Dermis microvascular lymphatic vessel endothelial cell (primary cell): ENCODE data around the gene FZD4. TPM values are rescaled to one million over a fixed set of nuclear protein-coding genes. Genes with fewer than 3 reads are reported as not detected.
A peak's percentile ranks its signal among the peaks of the same experiment; 100 is the strongest.
"Not testable (repeated sequence)": the region's sequence is repeated elsewhere in the genome, so short reads cannot be mapped to it uniquely, and the experiment has no call there.

ENCODE experiments used
- DNase-seq, 2 donors: peaks; one replicate each; pipeline versions ENCODE4 v3.0.0 to v3.0.0-alpha.2; 2010; ENCODE audit warnings: low read depth in 2 of 2
- total RNA-seq: library from RNA; depleted of rRNA; stranded (reverse); fragments of >200 nt; gene quantifications from 2 replicates; pipeline ENCODE4 v1.2.1, GENCODE V29; 2014

FZD4 gene
- total RNA-seq, 1 donor from 2014 or later: 147 TPM

DNA sequence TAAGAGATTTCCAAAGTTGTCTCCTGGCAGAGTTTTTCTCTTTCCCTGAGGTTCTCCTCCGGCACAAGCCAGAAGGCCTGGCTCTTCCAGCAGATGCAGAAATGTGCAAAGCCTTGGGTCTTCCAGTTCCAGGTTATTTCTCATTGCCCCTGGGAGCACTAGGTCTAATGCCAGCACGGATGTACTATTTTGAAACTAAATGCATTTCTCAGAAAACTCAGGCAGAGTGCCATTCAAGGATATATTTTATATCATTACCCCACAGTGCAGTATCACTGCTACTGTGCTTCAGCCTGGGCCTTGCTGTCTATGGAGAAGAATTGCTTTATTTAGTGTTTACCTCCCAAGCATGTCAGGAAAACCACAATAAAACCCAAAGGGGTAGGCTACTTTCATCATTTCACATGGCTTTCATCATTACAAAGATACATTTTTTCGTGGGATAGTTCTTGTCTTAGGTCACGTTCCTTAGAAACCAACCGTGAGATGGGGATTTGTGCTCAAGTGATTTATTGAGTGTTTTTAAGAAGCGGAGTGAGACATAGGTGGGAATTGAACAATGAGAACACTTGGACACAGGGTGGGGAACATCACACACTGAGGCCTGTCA is 22.4 kb upstream of the FZD4 start:
- no peak for DNase-seq

DNA sequence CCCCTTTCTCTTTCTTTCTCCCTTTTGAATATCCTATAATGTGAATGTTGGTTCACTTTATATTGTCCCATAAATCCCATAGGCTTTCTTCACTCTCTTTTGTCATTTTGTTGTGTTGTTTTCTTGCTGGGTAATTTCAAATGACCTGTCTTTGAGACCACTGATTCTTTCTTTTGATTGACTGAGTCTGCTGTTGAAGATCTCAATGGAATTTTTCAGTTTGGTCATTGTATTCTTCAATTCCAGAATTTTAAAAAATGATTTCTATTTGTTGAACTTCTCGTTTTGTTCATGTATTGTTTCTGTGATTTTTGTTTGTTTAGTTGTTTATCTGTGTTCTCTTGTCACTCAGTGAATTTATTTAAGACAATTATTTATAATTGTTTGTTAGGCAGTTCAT is 17.5 kb upstream of the FZD4 start:
- no peak for DNase-seq

DNA sequence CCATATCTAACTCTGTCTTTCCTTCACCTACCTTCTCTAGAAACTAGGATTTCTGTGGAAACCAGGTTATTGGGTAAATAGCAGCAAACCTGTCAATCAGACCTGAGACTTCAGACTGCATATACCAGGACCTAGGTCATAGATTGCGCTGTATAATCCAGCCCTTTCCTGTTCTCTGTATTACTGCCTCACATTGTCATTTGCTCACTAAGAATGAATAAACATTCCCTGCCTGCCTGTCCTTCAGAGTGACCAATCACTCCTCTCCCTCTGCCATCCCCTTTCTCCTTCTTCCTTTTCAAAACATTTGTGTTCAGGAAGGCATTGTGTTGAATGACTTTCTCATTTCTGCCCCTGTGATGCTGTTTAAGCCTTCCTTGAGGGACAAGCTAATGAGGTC is 14.1 kb upstream of the FZD4 start:
- DNase-seq: peak; percentile 54 to 80

DNA sequence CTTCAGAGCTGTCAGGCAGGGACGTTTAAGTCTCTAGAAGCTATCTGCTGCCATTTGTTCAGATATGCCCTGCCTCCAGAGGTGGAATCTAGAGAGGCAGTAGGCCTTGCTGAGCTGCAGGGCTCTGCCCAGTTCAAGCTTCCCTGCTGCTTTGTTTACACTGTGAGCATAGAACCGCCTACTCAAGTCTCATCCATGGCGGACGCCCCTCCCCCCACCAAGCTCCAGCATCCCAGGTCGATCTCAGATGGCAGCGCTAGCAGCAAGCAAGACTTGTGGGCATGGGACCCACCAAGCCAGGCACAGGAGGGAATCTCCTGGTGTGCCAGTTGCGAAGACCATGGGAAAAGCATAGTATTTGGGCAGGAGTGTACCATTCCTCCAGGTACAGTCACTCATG is 12.4 kb upstream of the FZD4 start:
- DNase-seq: not testable (repeated sequence)

DNA sequence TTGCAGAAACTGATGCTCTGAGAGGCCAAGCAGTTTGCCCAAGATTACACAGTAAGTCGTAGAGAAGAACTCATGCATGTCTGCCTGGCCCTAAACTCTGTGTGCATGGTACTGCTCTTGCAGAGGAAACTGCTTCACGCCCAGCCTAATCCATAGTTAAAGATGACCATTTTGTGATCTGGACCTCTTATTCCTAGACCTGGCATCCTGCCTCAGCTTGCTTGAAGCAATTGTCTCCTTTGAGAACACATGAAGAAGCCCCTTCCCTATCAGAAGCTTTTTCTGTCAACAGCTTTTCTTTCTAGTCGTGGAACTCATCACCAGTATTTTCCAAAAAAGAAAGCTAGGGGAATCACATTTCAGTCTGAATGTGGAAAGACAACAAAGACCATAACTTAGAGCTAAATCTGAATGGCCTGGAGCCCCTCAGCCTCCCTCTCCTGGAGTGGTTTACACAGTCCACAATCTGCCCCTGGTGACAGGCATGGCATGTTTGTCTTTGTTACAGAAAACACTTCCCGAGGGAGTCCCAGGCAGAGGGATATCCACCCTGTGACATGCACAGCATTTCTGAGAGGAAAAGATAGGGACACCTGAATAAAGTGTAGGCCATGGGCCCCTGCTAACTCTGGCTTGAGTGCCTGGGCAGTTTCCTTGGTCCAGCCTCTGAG is 2.9 kb upstream of the FZD4 start:
- DNase-seq: no peak

DNA sequence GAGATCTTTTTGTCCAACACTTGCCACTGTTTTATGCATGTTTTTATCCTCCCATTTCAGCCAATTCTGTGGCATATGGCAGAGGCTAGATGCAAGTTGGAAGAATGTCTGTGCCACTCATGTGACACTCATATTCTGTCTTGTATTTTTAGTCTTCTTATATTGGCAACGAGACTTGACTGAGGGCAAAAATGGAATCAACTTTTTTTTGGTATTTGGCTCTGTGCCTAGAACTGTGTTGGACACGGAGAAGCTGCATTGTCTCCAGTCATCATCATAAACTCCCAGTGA is 1.7 kb upstream of the FZD4 start:
- DNase-seq: no peak

DNA sequence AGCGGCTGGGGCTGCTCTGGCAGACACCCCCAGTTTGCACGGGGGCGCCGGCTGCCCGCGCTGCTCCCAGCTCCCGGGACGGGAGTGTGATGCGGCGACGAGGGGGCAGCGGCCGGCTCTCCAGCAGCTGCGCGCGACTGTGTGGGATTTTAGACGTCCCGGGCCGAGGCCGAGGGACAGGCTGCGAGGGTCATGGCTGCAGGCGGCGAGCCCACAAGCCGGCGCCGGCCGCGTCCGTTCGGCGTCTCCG is 159 bp downstream of the FZD4 start:
- DNase-seq: no peak

DNA sequence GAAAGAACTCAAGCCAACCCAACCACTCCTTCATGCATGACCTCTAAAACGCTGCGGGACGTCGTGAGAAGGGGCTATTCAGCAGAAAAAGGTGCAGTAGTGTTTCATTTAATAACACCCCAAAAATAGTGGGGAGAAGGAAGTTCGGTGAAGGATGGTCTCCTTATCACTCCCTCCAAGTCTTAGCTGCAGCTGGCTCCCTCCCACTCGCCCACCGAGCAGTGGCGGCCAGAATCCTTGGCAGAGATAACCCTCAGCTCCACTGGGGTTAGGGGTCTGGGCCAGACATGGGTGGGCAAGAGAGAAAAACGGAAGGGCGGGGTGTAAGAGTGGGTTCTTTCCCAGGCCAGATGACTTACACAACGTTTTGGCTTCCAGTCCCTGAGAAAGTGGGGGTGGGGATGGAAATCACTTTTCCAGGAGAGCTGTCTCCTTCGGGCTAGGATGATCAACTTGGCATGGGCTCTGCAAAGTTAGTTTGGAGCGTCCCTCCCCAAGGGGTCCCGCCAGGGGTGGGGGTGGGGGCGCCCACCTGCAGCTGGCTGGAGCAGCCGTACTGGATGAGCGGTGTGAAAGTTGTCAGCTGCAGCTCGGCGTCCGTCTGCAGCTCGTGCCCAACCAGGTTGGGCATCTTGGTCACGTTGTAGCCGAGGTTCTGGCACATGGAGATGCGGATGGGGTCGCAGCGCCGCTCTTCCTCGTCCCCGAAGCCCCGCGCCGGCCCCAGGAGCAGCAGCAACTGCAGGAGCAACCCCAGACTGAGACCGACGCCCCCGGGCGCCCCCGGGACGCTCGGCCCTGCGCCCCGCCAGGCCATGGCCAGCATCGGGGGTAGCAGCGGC is 705 bp downstream of the FZD4 start:
- peak in 1 of 2 donors; percentile 43 for DNase-seq

DNA sequence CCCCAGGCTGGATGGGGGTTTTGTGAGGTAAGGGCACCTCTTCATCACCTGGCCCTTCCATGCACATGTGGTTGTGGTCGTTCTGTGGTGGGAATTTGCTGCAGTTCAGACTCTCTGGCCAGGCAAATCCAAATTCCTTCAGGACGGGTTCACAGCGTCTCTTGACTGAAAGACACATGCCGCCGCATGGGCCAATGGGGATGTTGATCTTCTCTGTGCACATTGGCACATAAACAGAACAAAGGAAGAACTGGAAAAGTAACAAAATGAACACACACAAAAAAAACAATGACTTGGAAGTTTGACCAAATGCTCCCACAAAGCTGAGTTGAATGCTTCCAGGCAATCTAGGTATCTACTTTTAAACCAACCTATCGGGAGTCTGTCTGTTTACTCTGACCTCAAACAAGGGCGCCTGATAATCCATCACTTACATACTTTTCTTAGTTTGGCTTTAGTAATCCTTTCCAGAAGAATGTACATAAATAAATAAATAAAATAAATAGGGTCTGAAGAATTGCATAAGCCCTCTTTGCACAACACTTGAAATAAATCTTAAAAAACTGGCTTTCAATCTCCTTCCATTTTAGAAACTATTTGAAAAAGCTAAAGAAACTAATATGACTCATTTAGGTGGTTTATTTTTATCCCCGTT is 2.8 kb downstream of the FZD4 start:
- DNase-seq: peak in 1 of 2 donors; percentile 66

DNA sequence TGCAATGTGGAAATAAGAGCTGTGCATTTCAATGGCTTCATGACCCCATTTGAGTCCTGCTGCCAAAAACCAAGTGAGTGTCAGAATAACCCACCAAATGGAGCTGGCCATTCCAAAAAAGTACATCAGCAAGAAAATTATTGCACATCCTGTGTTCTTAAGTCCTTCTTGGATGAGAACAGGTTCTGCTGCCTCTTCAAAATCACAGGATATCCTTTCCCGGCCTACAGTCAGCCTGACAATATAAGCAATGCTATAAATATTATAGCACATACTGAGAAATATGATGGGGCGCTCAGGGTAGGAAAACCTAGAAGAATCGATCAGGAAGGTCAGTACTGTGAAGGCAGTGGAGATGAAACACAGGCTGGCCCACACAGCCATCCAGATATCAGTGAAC is 3.5 kb downstream of the FZD4 start:
- DNase-seq: peak in 1 of 2 donors; percentile 59

DNA sequence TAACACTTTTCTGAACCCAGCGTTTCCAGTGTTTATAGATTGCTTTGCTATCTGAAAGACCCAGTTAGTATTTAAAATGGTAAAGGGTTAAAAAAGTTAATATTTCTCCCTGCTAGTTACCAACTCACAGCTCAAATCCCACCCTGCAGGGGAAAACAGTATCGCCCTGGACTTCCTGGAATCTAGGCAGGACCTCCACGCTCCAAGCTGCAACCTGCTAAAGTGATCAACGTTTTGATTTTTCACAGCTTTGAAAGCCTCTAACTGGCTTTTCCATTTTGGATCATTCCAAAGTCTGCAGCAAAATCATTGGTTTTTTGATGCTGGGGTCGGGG is 4.6 kb downstream of the FZD4 start:
- DNase-seq: no peak

DNA sequence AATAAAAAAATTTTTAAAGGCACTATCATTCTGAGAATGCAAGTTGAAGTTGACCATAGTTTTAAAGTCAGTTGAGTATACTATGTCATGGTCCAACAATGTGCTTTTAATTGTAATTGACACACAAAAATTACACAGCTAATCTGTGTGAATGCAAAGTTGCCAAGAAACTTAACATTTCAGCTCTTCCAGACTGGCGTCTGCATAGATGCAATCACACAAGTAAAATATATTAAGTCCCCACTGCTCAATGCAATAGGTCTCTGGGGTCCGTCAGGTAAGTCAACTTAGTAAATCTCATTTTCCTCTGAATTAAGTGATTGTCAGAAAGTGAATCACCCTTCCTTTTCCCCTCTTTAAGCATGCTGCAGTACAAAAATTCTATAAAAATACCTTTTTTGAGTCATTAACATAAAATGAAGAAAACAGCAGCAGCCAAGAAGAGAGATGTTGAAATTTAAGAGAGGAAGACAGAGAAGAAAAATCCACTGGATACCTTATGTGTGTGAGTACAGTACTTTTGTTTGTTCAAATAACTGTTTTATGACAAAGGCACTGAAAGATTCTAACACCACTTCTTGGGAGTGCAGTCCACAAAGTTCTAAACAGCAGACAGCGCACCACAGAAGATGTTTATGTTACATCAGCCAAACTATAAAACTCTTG is 5.1 kb downstream of the FZD4 start:
- DNase-seq: no peak

DNA sequence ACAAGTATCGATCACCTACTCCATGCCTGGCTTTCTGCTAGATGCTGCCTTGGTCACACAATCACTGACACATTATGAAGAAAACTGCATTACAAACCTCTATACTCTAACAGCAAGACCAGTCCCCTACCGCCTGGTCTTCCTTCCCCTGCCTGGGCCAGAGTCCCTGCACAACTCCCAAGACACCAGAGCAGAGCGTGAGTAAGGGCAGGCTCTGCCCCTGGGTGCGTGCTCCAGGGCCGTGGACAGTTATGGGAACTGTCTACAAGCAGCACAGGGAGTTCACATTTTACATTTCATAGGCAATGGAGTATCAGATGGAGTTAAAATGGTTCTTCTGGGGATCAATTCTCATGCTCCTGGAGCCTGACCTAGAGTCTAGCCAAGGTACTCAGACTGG is 6.5 kb downstream of the FZD4 start:
- DNase-seq: no peak

DNA sequence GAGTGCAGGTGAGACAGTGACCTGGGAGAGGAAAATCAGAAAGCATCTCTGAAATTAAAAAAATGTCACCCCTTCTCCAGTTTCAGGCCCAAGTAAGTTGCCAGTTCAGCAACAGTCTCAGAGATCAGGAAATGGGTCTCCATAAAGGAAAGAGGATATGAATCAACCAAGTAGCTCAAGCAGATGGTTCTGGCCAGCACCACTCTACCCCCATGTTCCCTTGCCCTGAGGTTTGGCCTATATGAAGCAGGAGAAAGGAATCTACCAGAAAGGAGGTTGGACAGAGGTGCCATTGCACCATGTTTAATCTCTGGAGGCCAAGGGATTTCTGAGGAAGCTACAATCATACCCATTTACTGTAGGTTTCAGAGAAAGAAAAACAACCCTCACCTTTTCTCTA is 7.7 kb downstream of the FZD4 start:
- peak in 1 of 2 donors; percentile 58 for DNase-seq

DNA sequence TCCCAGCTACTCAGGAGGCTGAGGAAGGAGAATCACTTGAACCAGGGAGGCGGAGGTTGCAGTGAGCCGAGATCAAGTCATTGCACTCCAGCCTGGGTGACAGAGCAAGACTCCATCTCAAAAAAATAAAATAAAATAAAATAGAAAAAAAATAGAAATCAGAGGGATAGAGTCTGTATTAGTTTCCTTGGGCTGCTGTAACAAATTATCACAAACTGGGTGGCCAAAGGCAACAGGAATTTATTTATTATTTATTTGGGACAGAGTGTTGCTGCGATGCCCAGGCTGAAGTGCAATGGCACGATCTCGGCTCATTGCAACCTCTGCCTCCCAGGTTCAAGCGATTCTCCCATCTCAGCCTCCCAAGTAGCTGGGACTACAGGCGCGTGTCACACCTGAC is 11.7 kb downstream of the FZD4 start:
- DNase-seq: not testable (repeated sequence)

DNA sequence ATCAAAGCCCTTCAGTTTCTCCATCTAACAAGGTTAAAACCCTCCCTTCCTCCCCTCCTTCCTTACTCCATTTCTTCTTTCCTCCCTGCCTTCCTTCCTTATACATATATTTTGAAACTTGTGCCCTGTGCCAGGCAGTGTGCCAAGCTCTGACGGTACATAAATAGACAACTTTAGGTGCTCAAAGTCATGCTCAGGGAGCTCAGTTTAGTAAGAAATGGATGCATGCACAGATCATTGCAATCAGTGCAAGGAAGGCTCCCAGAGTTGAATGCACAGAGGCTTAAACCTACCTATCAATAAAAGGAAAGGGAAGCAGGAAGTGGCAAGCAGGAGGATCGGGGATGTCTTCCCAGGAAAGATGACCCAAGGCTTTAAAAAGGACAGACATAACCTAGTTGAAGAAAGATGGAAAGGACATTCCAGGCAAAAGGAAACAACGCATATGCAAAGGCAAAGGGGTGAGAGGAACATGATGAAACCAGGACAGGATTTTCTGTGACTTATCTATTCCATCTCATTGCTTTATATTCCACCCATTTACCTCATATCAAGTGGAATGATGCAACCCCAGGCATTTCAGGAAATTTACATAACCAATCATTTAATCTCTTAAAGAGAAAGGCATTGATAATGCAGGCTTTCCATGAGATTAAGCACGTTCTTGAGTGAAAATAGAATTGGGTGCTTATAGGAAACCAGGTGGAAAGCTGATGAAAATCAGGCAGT is 13.2 kb downstream of the FZD4 start:
- no peak for DNase-seq

DNA sequence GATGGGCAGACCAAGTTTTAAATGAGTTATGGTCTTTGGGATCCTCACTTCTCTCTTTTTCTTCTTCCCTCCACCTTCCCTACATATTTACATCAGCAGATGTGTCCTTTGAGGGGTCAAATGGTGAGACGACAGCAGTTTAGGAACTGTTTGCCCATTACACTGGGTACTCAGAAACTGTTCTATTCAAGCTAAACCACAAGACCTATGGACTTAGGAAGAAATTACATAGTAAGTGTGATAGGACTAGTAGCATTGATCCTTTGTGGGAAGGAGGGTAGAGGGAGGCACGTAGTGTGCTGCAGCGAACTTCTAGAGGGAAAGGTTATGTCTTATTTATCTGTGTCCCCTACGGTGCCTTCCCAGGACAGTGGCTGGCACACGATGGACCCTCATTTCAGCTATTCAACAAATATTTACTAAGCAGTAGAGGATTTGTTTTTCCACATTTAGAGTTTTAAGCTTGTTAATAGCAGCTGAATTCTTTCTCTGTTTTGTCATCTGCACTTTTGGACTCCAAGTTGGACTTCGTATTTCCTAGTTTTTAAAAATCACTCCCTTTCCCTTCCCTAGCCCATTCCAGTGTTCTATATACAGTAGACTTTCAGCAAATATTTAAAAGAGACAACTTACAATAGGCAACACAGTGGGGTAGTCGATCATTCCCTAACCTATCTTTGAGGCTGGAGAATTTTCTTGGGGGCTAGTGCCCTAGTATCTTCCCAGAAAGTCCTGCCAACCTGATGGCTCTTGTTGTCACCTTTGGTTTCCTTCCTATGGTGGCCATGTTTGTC is 13.9 kb downstream of the FZD4 start:
- DNase-seq: no peak

DNA sequence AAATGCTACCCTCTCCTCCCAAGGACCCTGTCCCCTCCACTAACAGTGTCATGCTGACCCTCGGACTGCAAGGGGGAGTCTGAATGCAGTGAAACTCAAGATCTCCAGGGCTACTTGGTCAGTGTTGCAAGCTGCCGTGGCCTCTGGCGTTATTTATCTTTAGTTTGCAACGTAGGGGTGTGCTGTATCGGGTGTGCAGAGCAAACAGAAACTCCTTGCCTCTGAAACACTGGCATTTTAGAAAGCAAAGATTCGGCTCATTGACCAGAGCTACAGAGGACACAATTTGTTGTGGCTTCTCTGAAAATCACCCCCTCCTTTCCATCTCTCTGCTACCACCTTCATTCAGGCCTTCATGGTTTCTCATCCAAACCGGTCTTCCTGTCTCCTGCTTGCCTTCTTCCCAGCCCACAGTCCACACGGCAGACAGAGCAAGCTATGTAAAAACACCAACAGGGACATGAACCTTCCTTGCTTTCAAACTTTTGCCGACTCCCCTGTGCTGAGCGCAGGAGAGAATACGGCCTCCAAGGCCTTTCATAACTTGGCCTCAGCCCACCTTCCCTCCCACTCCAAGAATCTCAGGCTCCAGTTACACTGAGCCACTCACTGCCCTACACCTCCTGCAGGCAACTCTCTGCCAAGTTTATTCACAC is 14.9 kb downstream of the FZD4 start:
- DNase-seq: peak in 1 of 2 donors; percentile 71

DNA sequence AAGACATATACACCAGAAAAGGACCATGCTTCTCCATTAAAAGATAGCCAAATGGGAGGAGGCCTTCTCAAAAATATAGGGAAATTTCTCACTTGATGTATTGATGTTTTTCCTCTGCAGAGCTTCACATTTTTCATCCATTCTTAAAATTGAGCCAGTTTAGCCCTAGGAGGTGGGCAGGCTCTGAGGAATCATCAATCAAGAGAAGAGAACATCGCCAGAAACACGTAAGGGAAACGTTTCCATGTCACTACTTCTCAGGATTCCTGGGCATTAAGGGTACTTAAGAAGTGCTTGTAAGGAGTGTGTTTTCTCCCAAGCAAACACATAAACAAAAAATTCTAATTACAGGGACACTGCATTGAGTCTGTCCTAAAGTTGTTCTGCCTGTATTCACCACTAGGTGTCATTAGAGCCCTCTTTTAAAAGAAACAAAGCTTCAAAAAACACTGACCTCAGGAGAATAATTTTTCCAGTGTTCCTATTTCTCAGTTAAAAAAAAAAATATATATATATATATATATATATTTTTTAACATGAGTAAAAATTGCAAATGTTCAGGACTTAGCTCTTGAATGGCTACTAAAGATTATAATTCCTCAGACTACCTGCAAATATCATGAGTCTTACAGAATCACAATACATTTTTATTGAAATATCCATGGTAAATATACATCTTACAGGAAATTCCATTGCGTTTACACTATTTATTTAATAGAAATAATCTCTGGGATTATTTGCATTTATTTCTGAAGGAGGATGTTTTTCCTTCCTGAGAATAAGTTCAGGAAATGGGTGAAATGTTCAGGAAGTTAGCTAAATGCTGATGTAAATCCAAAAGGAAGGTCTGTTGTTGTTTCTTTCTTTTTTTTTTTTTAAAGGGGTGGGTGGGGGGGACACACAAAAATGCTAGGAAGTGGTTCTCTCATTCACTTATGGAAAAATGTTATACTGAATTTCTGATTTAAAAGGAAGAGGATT is 16.0 kb downstream of the FZD4 start:
- DNase-seq: peak; percentile 66 to 71
